Gastroesophageal sphincter (tissue), 3 donors: ENCODE results near the gene SDCBP2.

Source experiments
- EP300 ChIP-seq: sonication (generic); formaldehyde crosslinking; IDR thresholded peaks from one replicate; pipeline ENCODE4 v1.6.1; 2017; ENCODE audit warnings: antibody characterized with exemption, mild to moderate bottlenecking
- POLR2A ChIP-seq, 2 donors: fragments of 450-650 bp; IDR thresholded peaks; one replicate each; pipeline ENCODE4 v1.6.1; 2017; ENCODE audit warnings: antibody characterized with exemption in 2 of 2, mild to moderate bottlenecking in 2 of 2, moderate library complexity in 1 of 2
- POLR2AphosphoS5 ChIP-seq: sonication (generic); formaldehyde crosslinking; IDR thresholded peaks from one replicate; pipeline ENCODE4 v1.6.1; 2017; ENCODE audit warnings: antibody characterized with exemption
- TF ChIP-seq, protein P1 (sequence below), 4 experiments: fragments of 200-600 bp in 2 of 4; fragments of 450-650 bp in 2 of 4; sonication (generic) in 1 of 4; IDR thresholded peaks; one replicate each; pipeline ENCODE4 v1.5.1; 2017 to 2019; ENCODE audit warnings: antibody characterized with exemption in 4 of 4, mild to moderate bottlenecking in 2 of 4, moderate library complexity in 2 of 4

GRCh38 chr20:1299522-1299921, 29.4 kb downstream of the SDCBP2 start:
- no peak for TF ChIP-seq POLR2AphosphoS5
- TF ChIP-seq, protein P1, sequence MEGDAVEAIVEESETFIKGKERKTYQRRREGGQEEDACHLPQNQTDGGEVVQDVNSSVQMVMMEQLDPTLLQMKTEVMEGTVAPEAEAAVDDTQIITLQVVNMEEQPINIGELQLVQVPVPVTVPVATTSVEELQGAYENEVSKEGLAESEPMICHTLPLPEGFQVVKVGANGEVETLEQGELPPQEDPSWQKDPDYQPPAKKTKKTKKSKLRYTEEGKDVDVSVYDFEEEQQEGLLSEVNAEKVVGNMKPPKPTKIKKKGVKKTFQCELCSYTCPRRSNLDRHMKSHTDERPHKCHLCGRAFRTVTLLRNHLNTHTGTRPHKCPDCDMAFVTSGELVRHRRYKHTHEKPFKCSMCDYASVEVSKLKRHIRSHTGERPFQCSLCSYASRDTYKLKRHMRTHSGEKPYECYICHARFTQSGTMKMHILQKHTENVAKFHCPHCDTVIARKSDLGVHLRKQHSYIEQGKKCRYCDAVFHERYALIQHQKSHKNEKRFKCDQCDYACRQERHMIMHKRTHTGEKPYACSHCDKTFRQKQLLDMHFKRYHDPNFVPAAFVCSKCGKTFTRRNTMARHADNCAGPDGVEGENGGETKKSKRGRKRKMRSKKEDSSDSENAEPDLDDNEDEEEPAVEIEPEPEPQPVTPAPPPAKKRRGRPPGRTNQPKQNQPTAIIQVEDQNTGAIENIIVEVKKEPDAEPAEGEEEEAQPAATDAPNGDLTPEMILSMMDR (IDR thresholded peaks at IDR 0.05) = no peak
- TF ChIP-seq POLR2A (IDR thresholded peaks at IDR 0.05) = no peak
- no peak for TF ChIP-seq EP300
